Measurements from ENCODE around the gene JUNB. TPM values are rescaled to one million over a fixed set of nuclear protein-coding genes. Genes with fewer than 3 reads are reported as not detected.

JUNB gene
- total and polyA plus RNA-seq, 12 donors: 4.2 to 594 (median 247) TPM

GRCh38 chr19:12792853-12793289 is 1.6 kb downstream of the JUNB start:
- TF ChIP-seq, protein P1, sequence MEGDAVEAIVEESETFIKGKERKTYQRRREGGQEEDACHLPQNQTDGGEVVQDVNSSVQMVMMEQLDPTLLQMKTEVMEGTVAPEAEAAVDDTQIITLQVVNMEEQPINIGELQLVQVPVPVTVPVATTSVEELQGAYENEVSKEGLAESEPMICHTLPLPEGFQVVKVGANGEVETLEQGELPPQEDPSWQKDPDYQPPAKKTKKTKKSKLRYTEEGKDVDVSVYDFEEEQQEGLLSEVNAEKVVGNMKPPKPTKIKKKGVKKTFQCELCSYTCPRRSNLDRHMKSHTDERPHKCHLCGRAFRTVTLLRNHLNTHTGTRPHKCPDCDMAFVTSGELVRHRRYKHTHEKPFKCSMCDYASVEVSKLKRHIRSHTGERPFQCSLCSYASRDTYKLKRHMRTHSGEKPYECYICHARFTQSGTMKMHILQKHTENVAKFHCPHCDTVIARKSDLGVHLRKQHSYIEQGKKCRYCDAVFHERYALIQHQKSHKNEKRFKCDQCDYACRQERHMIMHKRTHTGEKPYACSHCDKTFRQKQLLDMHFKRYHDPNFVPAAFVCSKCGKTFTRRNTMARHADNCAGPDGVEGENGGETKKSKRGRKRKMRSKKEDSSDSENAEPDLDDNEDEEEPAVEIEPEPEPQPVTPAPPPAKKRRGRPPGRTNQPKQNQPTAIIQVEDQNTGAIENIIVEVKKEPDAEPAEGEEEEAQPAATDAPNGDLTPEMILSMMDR (IDR thresholded peaks at IDR 0.05): no peak
- TF ChIP-seq POLR2A (IDR thresholded peaks at IDR 0.05): no peak
- peaks cover 28 to 42% of the 10 kb centered on the region in 2 donors for H3K4me1 ChIP-seq (replicated peaks in 1 of 2)
- peak in 3 of 7 donors; percentile 55 to 73 (median 57) for DNase-seq
- H3K27me3 ChIP-seq: no peaks in the 10 kb centered on the region
- H3K36me3 ChIP-seq (replicated peaks in 1 of 2): peaks cover 0 to 2% of the 10 kb centered on the region in 2 donors
- H3K4me3 ChIP-seq: peak overlapping the region; percentile 54 to 80 (median 76)
- WGBS, 4 donors: 0 to 2% (median 0%) methylated on average over 18 to 22 of the region's 22 CpGs
- peak overlapping the region; percentile 93 to 99 (median 98) for H3K27ac ChIP-seq
- intact Hi-C loops (cut with DNase I): no loop called here
- no peaks in the 10 kb centered on the region for H3K9me3 ChIP-seq (replicated peaks in 1 of 3)

DNA sequence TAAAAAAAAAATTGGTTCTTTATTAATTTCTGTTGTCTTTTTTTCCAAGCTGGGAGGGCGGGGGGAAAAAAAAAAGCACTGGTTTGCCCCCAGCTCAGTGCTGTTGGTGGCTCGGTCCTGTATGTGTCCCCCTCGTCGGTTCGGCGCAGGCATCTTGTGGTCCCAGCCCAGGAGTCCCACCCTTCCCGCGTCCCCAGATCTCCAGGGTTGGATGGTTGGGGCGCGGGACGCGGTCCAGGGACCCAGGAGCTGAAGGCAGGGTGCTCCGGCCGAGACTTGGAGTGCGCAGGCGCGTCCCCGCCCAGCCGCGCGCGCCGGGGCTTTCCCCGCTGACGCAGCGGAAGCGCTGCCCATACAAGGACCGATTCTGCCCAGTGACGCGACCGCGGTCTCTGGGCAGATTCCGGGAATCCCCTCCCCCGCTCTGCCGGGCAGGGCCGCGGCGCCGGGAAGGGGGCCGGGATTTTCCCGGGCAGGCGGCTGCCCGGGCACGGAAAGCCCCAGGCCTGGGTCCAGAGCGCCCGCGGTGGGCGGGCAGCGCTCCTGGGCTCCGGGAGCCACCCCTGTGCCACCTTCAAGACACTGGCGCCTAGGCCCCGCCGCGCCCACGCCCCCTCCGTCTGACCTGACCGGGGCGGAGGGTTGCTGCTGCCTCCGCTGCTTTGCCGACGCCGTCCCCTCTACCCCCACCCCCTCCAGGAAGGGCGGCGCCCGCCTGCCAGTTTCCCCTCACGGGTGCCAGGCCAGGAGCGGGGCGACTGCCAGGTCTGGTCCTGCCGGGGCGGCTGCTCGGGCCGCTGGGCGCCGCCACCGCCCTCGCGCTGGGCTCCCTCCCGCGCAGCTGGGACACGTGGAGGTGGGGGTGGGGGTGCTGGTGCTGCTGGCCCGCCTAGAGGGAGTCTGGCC is 2.3 kb downstream of the JUNB start:
- Histone ChIP-seq H3K9me3 (replicated peaks in 1 of 3) (no peaks in the 10 kb centered on the region), H3K27ac (peak overlapping the region; percentile 93 to 99 (median 98)), H3K27me3 (no peaks in the 10 kb centered on the region), H3K4me3 (peak overlapping the region in 3 of 4 donors; percentile 74 to 80 (median 77)), H3K36me3 (replicated peaks in 1 of 2) (peaks cover 0 to 9% of the 10 kb centered on the region in 2 donors), H3K4me1 (replicated peaks in 1 of 2) (peaks cover 21 to 36% of the 10 kb centered on the region in 2 donors)
- TF ChIP-seq, protein P1 (IDR thresholded peaks at IDR 0.05): peak in 2 of 6 experiments; percentile 1 to 16
- peak; percentile 84 to 90 for TF ChIP-seq POLR2A (IDR thresholded peaks at IDR 0.05)
- intact Hi-C loops (cut with DNase I): loop anchor here in 1 of 2 donors (2.0 kb wide), 1 partner anchor 15 kb away; no protein-coding TSS in a partner anchor
- WGBS, 4 donors: 0 to 1% (median 0%) methylated on average over 8 to 81 of the region's 81 CpGs
- DNase-seq: peak; percentile 95 to 97 (median 96)

DNA sequence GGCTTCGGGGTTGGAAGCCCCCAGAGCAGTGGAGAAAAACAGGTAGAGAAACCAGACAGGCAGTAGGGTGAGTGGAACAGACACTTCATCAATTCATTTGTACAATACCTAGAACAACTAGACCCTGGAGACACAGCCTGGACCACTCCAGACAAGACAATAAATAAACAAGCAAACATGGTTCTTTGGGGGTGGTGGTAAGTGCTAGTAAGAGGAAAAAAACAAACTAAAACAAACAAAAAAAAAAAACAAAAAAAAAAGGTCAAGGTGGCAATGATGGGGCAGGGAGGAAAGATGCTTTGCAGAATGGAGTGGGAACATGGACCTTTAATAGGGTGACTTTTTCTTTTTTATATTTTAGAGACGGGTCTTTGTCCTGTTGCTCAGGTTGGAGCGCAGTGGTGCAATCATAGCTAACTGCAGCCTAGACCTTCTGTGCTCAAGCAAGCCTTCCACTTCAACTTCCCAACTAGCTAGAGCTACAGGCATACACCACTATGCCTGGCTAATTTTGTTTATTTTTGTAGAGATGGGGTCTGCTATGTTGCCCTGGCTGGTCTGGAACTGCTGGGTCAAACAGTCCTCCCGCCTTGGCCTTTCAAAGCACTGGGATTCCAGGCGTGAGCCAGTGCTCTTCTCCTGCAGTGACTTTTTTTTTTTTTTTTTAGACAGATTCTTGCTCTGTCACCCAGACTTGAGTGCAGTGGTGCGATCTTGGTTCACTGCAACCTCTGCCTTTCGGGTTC is 3.1 kb downstream of the JUNB start:
- Histone ChIP-seq H3K4me3 (peak overlapping the region in 2 of 4 donors; percentile 74 to 77), H3K27ac (peak overlapping the region; percentile 74 to 99 (median 98)), H3K36me3 (replicated peaks in 1 of 2) (peaks cover 0 to 17% of the 10 kb centered on the region in 2 donors), H3K27me3 (no peaks in the 10 kb centered on the region), H3K9me3 (replicated peaks in 1 of 3) (no peaks in the 10 kb centered on the region), H3K4me1 (replicated peaks in 1 of 2) (peaks cover 14 to 27% of the 10 kb centered on the region in 2 donors)
- intact Hi-C loops (cut with DNase I): loop anchor here in 1 of 2 donors (2.0 kb wide), 1 partner anchor 16 kb away; no protein-coding TSS in a partner anchor
- no peak for TF ChIP-seq POLR2A (IDR thresholded peaks at IDR 0.05)
- TF ChIP-seq, protein P1 (IDR thresholded peaks at IDR 0.05): no peak
- DNase-seq: peak in 3 of 7 donors; percentile 50 to 61 (median 60)
- WGBS, 4 donors: 51 to 61% (median 55%) methylated on average over 7 of the region's 7 CpGs
